Astrocyte of the cerebellum (primary cell): ENCODE results near the gene GGPS1.
"Not testable (repeated sequence)": the region's sequence is repeated elsewhere in the genome, so short reads cannot be mapped to it uniquely, and the experiment has no call there.

Source experiments
- DNase-seq: peaks from one replicate; pipeline ENCODE4 v3.0.0-alpha.2; 2011; ENCODE audit warnings: low read depth
- H3K4me3 ChIP-seq: 2 replicates; pipeline ENCODE4 v1.5.1; 2011; ENCODE audit warnings: mild to moderate bottlenecking, low read depth, low read length, moderate library complexity
- in situ Hi-C: cut with HindIII; loops from 2 replicates; pipeline ENCODE4 v1.10.0; 2017; ENCODE audit warnings: low sequenced_read_pairs
- TF ChIP-seq, protein P1 (sequence below): IDR thresholded peaks from 2 replicates; pipeline ENCODE4 v1.5.1; 2012; ENCODE audit warnings: low read length, low read depth, moderate library complexity, mild to moderate bottlenecking; ENCODE audit errors: missing control alignments

GGPS1 gene

GRCh38 chr1:235368428-235368827 is 40.1 kb downstream of the GGPS1 start:
- peak overlapping the region; percentile 82 for H3K4me3 ChIP-seq
- in situ Hi-C loops = no loop called here
- TF ChIP-seq, protein P1, sequence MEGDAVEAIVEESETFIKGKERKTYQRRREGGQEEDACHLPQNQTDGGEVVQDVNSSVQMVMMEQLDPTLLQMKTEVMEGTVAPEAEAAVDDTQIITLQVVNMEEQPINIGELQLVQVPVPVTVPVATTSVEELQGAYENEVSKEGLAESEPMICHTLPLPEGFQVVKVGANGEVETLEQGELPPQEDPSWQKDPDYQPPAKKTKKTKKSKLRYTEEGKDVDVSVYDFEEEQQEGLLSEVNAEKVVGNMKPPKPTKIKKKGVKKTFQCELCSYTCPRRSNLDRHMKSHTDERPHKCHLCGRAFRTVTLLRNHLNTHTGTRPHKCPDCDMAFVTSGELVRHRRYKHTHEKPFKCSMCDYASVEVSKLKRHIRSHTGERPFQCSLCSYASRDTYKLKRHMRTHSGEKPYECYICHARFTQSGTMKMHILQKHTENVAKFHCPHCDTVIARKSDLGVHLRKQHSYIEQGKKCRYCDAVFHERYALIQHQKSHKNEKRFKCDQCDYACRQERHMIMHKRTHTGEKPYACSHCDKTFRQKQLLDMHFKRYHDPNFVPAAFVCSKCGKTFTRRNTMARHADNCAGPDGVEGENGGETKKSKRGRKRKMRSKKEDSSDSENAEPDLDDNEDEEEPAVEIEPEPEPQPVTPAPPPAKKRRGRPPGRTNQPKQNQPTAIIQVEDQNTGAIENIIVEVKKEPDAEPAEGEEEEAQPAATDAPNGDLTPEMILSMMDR = no peak
- no peak for DNase-seq

DNA sequence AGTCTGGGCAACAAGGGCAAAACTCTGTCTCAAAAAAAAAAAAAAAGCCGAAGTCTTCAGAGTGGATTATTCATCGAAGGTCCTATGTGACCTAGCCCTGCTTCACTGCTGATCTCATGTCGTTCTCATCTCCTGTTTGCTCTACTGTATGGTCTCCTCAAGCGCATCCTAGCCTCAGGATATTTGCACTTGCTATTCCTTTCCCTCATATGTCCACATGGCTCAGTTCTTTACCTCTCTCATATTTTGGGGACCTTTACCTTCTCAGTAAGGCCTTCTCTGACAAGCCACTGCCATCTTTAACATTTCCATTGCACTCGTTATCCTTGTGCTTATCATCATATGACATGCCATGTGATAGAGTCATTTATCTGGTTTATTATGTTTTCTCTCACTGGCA is 41.4 kb downstream of the GGPS1 start:
- no peak for DNase-seq
- in situ Hi-C loops = no loop called here
- TF ChIP-seq, protein P1 = no peak
- H3K4me3 ChIP-seq = no peak overlapping the region

- TF ChIP-seq, protein P1 = no peak
- no peak for DNase-seq
- H3K4me3 ChIP-seq = no peak overlapping the region
- in situ Hi-C loops = no loop called here
Observed at GRCh38 chr1:235375919-235376605, 47.7 kb downstream of the GGPS1 start.

- H3K4me3 ChIP-seq, in situ Hi-C loops, DNase-seq: not testable (repeated sequence)
Observed at GRCh38 chr1:235378134-235378735, 49.9 kb downstream of the GGPS1 start.

DNA sequence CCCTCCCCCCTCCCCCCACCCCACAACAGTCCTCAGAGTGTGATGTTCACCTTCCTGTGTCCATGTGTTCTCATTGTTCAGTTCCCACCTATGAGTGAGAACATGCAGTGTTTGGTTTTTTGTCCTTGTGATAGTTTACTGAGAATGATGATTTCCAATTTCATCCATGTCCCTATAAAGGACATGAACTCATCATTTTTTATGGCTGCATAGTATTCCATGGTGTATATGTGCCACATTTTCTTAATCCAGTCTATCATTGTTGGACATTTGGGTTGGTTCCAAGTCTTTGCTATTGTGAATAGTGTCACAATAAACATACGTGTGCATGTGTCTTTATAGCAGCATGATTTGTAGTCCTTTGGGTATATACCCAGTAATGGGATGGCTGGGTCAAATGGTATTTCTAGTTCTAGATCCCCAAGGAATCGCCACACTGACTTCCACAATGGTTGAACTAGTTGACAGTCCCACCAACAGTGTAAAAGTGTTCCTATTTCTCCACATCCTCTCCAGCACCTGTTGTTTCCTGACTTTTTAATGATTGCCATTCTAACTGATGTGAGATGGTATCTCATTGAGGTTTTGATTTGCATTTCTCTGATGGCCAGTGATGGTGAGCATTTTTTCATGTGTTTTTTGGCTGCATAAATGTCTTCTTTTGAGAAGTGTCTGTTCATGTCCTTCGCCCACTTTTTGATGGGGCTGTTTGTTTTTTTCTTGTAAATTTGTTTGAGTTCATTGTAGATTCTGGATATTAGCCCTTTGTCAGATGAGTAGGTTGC is 53.8 kb downstream of the GGPS1 start:
- in situ Hi-C loops, DNase-seq, H3K4me3 ChIP-seq: not testable (repeated sequence)

- DNase-seq, H3K4me3 ChIP-seq, in situ Hi-C loops: not testable (repeated sequence)
Observed at GRCh38 chr1:235385633-235386032, 57.3 kb downstream of the GGPS1 start.

- TF ChIP-seq, protein P1 = no peak
- in situ Hi-C loops = no loop called here
- H3K4me3 ChIP-seq = no peak overlapping the region
- DNase-seq = no peak
Observed at GRCh38 chr1:235391874-235392273, 63.5 kb downstream of the GGPS1 start.
